Tibial nerve (tissue), 4 donors: ENCODE results near the gene LRRIQ3. TPM values are rescaled to one million over a fixed set of nuclear protein-coding genes. Genes with fewer than 3 reads are reported as not detected.
"Not testable (repeated sequence)": the region's sequence is repeated elsewhere in the genome, so short reads cannot be mapped to it uniquely, and the experiment has no call there.

Experiments used
- DNase-seq, 2 donors: peaks; one replicate each; pipeline ENCODE4 v3.0.0-alpha.2; 2019; ENCODE audit warnings: low spot score in 2 of 2
- H3K27ac ChIP-seq, 4 donors: fragments of 200-600 bp; sonication (generic) in 3 of 4; one replicate each; pipeline ENCODE4 v1.5.1; 2017 to 2019; ENCODE audit warnings: mild to moderate bottlenecking in 1 of 4
- H3K27me3 ChIP-seq, 2 donors: fragments of 200-600 bp; sonication (generic) in 1 of 2; one replicate each; pipeline versions ENCODE4 v1.5.1 to v1.6.0; 2017 to 2019
- H3K36me3 ChIP-seq, 3 donors: fragments of 200-600 bp; sonication (generic); one replicate each; pipeline ENCODE4 v1.5.1; 2018 to 2019
- H3K4me1 ChIP-seq, 4 donors: fragments of 200-600 bp; sonication (generic) in 3 of 4; one replicate each; pipeline ENCODE4 v1.5.1; 2017 to 2019
- H3K4me3 ChIP-seq, 4 donors: fragments of 200-600 bp; sonication (generic) in 3 of 4; one replicate each; pipeline ENCODE4 v1.5.1; 2017 to 2019; ENCODE audit warnings: mild to moderate bottlenecking in 1 of 4, moderate library complexity in 1 of 4
- H3K9me3 ChIP-seq, 4 donors: fragments of 200-600 bp; sonication (generic) in 3 of 4; one replicate each; pipeline ENCODE4 v1.5.1; 2017 to 2019
- CTCF ChIP-seq, 5 experiments: fragments of 200-600 bp in 3 of 5; fragments of 450-650 bp in 2 of 5; sonication (generic) in 3 of 5; IDR thresholded peaks; one replicate each; pipeline ENCODE4 v1.5.1; 2016 to 2019; ENCODE audit warnings: antibody characterized with exemption in 5 of 5, mild to moderate bottlenecking in 3 of 5, moderate library complexity in 2 of 5
- EP300 ChIP-seq, 2 donors: sonication (generic); formaldehyde crosslinking; IDR thresholded peaks; one replicate each; pipeline ENCODE4 v1.6.1; 2017; ENCODE audit warnings: antibody characterized with exemption in 2 of 2, mild to moderate bottlenecking in 1 of 2
- POLR2A ChIP-seq, 2 donors: fragments of 450-650 bp; IDR thresholded peaks; one replicate each; pipeline ENCODE4 v1.6.1; 2017; ENCODE audit warnings: antibody characterized with exemption in 2 of 2, mild to moderate bottlenecking in 2 of 2, moderate library complexity in 2 of 2
- whole genome bisulfite sequencing, 2 donors: methylation state at CpG; one replicate each; pipeline ENCODE4 v1.1.5; 2018; 5-methylcytosine and 5-hydroxymethylcytosine counted together
- total RNA-seq, 4 donors: library from RNA; depleted of rRNA; stranded (reverse); fragments of >200 nt; gene quantifications; one replicate each; pipeline ENCODE4 v1.1.0, GENCODE V29; 2016

LRRIQ3 gene
- total RNA-seq, 4 donors from 2014 or later: 0.20 to 1.3 (median 0.55) TPM

- H3K27ac ChIP-seq: no peak overlapping the region
- peaks cover 0 to 3% (median 0%) of the 10 kb centered on the region in 4 donors for H3K4me1 ChIP-seq
- DNase-seq: no peak
- no peaks in the 10 kb centered on the region for H3K27me3 ChIP-seq
- no peaks in the 10 kb centered on the region for H3K9me3 ChIP-seq
- H3K36me3 ChIP-seq: no peaks in the 10 kb centered on the region
- TF ChIP-seq CTCF (IDR thresholded peaks at IDR 0.05): no peak
- 32 to 49% methylated on average over 2 of the region's 2 CpGs for WGBS, 2 donors
- H3K4me3 ChIP-seq: no peak overlapping the region
These were observed 4.1 kb downstream of the LRRIQ3 start for GRCh38 chr1:74193908-74194307.

- no peak overlapping the region for H3K4me3 ChIP-seq
- no peak for TF ChIP-seq POLR2A (IDR thresholded peaks at IDR 0.05)
- TF ChIP-seq EP300 (IDR thresholded peaks at IDR 0.05): no peak
- TF ChIP-seq CTCF (IDR thresholded peaks at IDR 0.05): no peak
- H3K27me3 ChIP-seq: no peaks in the 10 kb centered on the region
- H3K27ac ChIP-seq: no peak overlapping the region
- DNase-seq: no peak
- no peaks in the 10 kb centered on the region for H3K36me3 ChIP-seq
- H3K4me1 ChIP-seq: no peaks in the 10 kb centered on the region
- H3K9me3 ChIP-seq: peaks cover 0 to under 1% (median 0%) of the 10 kb centered on the region in 4 donors
These were observed 17.5 kb downstream of the LRRIQ3 start for GRCh38 chr1:74180490-74180889.

GRCh38 chr1:74174423-74174822 lies 23.6 kb downstream of the LRRIQ3 start:
- not testable (repeated sequence) for H3K36me3 ChIP-seq, DNase-seq, H3K27ac ChIP-seq, H3K27me3 ChIP-seq, H3K4me1 ChIP-seq, H3K4me3 ChIP-seq
- WGBS, 2 donors: 94 to 96% methylated on average over 1 of the region's 1 CpG
- peaks cover 0 to 28% (median 3%) of the 10 kb centered on the region in 4 donors for H3K9me3 ChIP-seq

GRCh38 chr1:74162333-74162732 lies 35.6 kb downstream of the LRRIQ3 start:
- TF ChIP-seq POLR2A (IDR thresholded peaks at IDR 0.05) (no peak), EP300 (IDR thresholded peaks at IDR 0.05) (no peak), CTCF (IDR thresholded peaks at IDR 0.05) (no peak)
- Histone ChIP-seq H3K4me1 (no peaks in the 10 kb centered on the region), H3K36me3 (no peaks in the 10 kb centered on the region), H3K4me3 (no peak overlapping the region), H3K27me3 (no peaks in the 10 kb centered on the region), H3K9me3 (no peaks in the 10 kb centered on the region), H3K27ac (no peak overlapping the region)
- WGBS, 2 donors: 75 to 78% methylated on average over 5 of the region's 5 CpGs
- DNase-seq: no peak

- Histone ChIP-seq H3K4me3 (no peak overlapping the region), H3K4me1 (no peaks in the 10 kb centered on the region), H3K27me3 (no peaks in the 10 kb centered on the region), H3K27ac (no peak overlapping the region), H3K9me3 (no peaks in the 10 kb centered on the region), H3K36me3 (no peaks in the 10 kb centered on the region)
- DNase-seq: no peak
- TF ChIP-seq CTCF (IDR thresholded peaks at IDR 0.05) (no peak), POLR2A (IDR thresholded peaks at IDR 0.05) (no peak), EP300 (IDR thresholded peaks at IDR 0.05) (no peak)
These were observed 36.5 kb downstream of the LRRIQ3 start for GRCh38 chr1:74161497-74161896.

GRCh38 chr1:74160046-74160445 lies 37.9 kb downstream of the LRRIQ3 start:
- H3K9me3 ChIP-seq: no peaks in the 10 kb centered on the region
- no peaks in the 10 kb centered on the region for H3K4me1 ChIP-seq
- 73 to 87% methylated on average over 2 of the region's 2 CpGs for WGBS, 2 donors
- DNase-seq: no peak
- TF ChIP-seq EP300 (IDR thresholded peaks at IDR 0.05) (no peak), CTCF (IDR thresholded peaks at IDR 0.05) (no peak), POLR2A (IDR thresholded peaks at IDR 0.05) (no peak)
- H3K36me3 ChIP-seq: no peaks in the 10 kb centered on the region
- H3K27me3 ChIP-seq: no peaks in the 10 kb centered on the region
- no peak overlapping the region for H3K4me3 ChIP-seq
- H3K27ac ChIP-seq: no peak overlapping the region
